ENCODE data around the gene MMP2.

MMP2 gene

GRCh38 chr16:55469821-55470532 lies 9.0 kb upstream of the MMP2 start:
- no peak for DNase-seq

- DNase-seq: no peak
Observed at GRCh38 chr16:55470533-55471371, 8.2 kb upstream of the MMP2 start.

GRCh38 chr16:55471448-55472097 lies 7.4 kb upstream of the MMP2 start:
- DNase-seq: no peak

GRCh38 chr16:55473587-55473986 lies 5.4 kb upstream of the MMP2 start:
- DNase-seq: no peak

- DNase-seq: no peak
Observed at GRCh38 chr16:55474821-55475220, 4.2 kb upstream of the MMP2 start.

- no peak for DNase-seq
Observed at GRCh38 chr16:55475919-55476318, 3.1 kb upstream of the MMP2 start.

GRCh38 chr16:55476625-55477533 lies 2.1 kb upstream of the MMP2 start:
- no peak for DNase-seq

- DNase-seq: no peak
Observed at GRCh38 chr16:55477736-55478135, 1.3 kb upstream of the MMP2 start.

- DNase-seq: no peak
Observed at GRCh38 chr16:55479430-55480140, 587 bp downstream of the MMP2 start.

GRCh38 chr16:55480228-55480655 lies 1.2 kb downstream of the MMP2 start:
- peak; percentile 16 for DNase-seq

- no peak for DNase-seq
Observed at GRCh38 chr16:55481023-55481422, 2.0 kb downstream of the MMP2 start.

- no peak for DNase-seq
Observed at GRCh38 chr16:55482056-55482455, 3.1 kb downstream of the MMP2 start.

- DNase-seq: no peak
Observed at GRCh38 chr16:55487048-55487803, 8.2 kb downstream of the MMP2 start.

GRCh38 chr16:55488306-55488705 lies 9.3 kb downstream of the MMP2 start:
- DNase-seq: no peak

GRCh38 chr16:55489119-55489955 lies 10.3 kb downstream of the MMP2 start:
- DNase-seq: no peak

GRCh38 chr16:55489956-55490265 lies 10.9 kb downstream of the MMP2 start:
- DNase-seq: no peak

- DNase-seq: no peak
Observed at GRCh38 chr16:55490301-55490700, 11.3 kb downstream of the MMP2 start.

- DNase-seq: no peak
Observed at GRCh38 chr16:55491691-55492090, 12.7 kb downstream of the MMP2 start.

- DNase-seq: no peak
Observed at GRCh38 chr16:55492756-55493380, 13.9 kb downstream of the MMP2 start.

GRCh38 chr16:55494994-55495421 lies 16.0 kb downstream of the MMP2 start:
- peak; percentile 86 for DNase-seq

Measured in midbrain (tissue), 1 donor.